ENCODE measurements around the gene MANBA. TPM values are rescaled to one million over a fixed set of nuclear protein-coding genes. Genes with fewer than 3 reads are reported as not detected.

MANBA gene
- total RNA-seq, 1 experiment from 2014 or later = 21.4 TPM

DNA sequence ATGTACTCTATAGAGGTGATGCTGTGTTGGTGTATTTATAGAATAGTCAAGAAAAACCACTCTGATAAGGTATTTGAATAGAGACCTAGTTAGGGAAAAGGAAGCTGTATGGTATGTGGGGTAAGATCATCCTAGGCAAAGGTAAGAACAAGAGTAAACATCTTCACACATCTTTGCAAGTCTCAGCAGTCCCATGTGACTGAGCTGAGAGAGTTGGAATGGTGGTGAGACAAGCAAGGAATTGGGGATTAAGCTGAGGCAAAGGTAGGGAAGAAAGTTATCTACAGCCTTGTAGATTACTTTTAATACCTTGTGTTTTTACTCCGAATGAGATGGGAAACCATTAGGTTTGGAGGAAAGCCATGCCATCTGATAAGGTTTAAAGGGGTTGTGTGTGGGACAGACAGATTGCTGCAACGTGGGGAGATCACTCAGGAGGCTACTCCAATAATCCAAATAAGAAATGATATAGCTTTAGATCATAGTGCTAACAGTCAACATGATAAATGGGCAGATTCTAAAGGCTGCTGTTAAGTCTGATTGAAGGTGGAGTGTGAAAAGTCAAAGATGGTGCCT, 31.7 kb upstream of the MANBA start:
- H3K9me3 Mint-ChIP-seq = no peaks in the 10 kb centered on the region; a peak in 1 of 5 replicates

More for the DNA sequence above, 31.7 kb upstream of the MANBA start:
- Histone ChIP-seq H2BK5ac (ENCODE audit: insufficient read length, low read length) (no peak overlapping the region), H2AFZ (ENCODE audit: low read length) (no peak overlapping the region), H3K18ac (ENCODE audit: insufficient read length, low read depth, low read length) (no peak overlapping the region), H2BK12ac (ENCODE audit: insufficient read length, low read depth, low read length) (no peak overlapping the region), H3K23me2 (ENCODE audit: insufficient read length, low read depth, low read length, poor library complexity, severe bottlenecking) (no peaks in the 10 kb centered on the region), H3K9me3 (ENCODE audit: control insufficient read depth, low read depth, low read length) (no peaks in the 10 kb centered on the region), H3K4me1 (ENCODE audit: insufficient read depth, low read length) (no peaks in the 10 kb centered on the region; the same call in 1 of the 2 replicates), H4K20me1 (ENCODE audit: control insufficient read depth, insufficient read depth, insufficient read length) (no peaks in the 10 kb centered on the region), H4K5ac (ENCODE audit: insufficient read length, low read depth, low read length) (no peak overlapping the region), H3K27ac (ENCODE audit: insufficient read length, low read depth, low read length) (no peak overlapping the region), H3K14ac (ENCODE audit: insufficient read depth, low read length) (no peak overlapping the region), H3K79me2 (ENCODE audit: insufficient read depth, low read length) (no peaks in the 10 kb centered on the region), H3K56ac (ENCODE audit: insufficient read length, low read depth, low read length) (no peak overlapping the region), H3K79me1 (ENCODE audit: insufficient read depth, low read depth, low read length, poor library complexity, severe bottlenecking) (no peaks in the 10 kb centered on the region), H2BK15ac (ENCODE audit: low read depth, low read length) (no peak overlapping the region), H3K4ac (ENCODE audit: low read depth, low read length) (no peak overlapping the region), H2AK5ac (ENCODE audit: insufficient read length, low read length) (no peak overlapping the region), H3K23ac (ENCODE audit: insufficient read length, low read depth, low read length) (no peak overlapping the region), H2BK20ac (ENCODE audit: low read depth, low read length, poor library complexity, severe bottlenecking) (no peak overlapping the region), H4K8ac (replicated peaks; ENCODE audit: insufficient read length, low read depth, low read length) (no peak overlapping the region), H3K4me2 (ENCODE audit: insufficient read depth, insufficient read length, low read length) (no peak overlapping the region), H2BK120ac (ENCODE audit: low read depth, low read length, poor library complexity, severe bottlenecking) (no peak overlapping the region), H3T11ph (ENCODE audit: low read length) (no peak overlapping the region), H3K27me3 (ENCODE audit: insufficient read depth, low read length) (no peaks in the 10 kb centered on the region), H3K9ac (ENCODE audit: extremely low read depth, insufficient read length, low read length) (no peak overlapping the region), H4K91ac (ENCODE audit: insufficient read length, low read depth, low read length) (no peak overlapping the region)
- Mint-ChIP-seq H3K27ac (peak overlapping the region in 2 of 3 experiments; percentile 2 to 75; a peak in 2 of 7 replicates), H3K4me1 (peaks cover 19 to 26% of the 10 kb centered on the region in 2 experiments), H3K4me3 (no peak overlapping the region), H3K27me3 (ENCODE audit: low read depth) (no peaks in the 10 kb centered on the region), H3K36me3 (ENCODE audit: insufficient read depth in 1 of 3, low read depth in 3 of 3) (peaks cover 18 to 32% (median 25%) of the 10 kb centered on the region in 3 experiments; a peak in 6 of 7 replicates)
- TF ChIP-seq, protein P1, sequence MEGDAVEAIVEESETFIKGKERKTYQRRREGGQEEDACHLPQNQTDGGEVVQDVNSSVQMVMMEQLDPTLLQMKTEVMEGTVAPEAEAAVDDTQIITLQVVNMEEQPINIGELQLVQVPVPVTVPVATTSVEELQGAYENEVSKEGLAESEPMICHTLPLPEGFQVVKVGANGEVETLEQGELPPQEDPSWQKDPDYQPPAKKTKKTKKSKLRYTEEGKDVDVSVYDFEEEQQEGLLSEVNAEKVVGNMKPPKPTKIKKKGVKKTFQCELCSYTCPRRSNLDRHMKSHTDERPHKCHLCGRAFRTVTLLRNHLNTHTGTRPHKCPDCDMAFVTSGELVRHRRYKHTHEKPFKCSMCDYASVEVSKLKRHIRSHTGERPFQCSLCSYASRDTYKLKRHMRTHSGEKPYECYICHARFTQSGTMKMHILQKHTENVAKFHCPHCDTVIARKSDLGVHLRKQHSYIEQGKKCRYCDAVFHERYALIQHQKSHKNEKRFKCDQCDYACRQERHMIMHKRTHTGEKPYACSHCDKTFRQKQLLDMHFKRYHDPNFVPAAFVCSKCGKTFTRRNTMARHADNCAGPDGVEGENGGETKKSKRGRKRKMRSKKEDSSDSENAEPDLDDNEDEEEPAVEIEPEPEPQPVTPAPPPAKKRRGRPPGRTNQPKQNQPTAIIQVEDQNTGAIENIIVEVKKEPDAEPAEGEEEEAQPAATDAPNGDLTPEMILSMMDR (conservative IDR thresholded peaks at IDR 0.05) = no peak
- no CpG with 5 or more reads among the region's 2 CpGs for WGBS (ENCODE audit: extremely low coverage, insufficient read length, low lambda C conversion rate)
- DNase-seq = no peak
